Lung (tissue), 12 donors: ENCODE data around the gene TSEN54. TPM values are rescaled to one million over a fixed set of nuclear protein-coding genes. Genes with fewer than 3 reads are reported as not detected.

Experiments
- ATAC-seq: fragments of 200-7000 bp; cut with Tn5 transposase; one replicate; pipeline ENCODE4 v1.9.1; 2020; ENCODE audit warnings: moderate number of reproducible peaks; ENCODE audit not compliant: insufficient read depth, low FRiP score
- DNase-seq, 3 donors: peaks; one replicate each; pipeline ENCODE4 v3.0.0-alpha.2; 2013 to 2017
- H3K27ac ChIP-seq, 2 donors: one replicate each; pipeline ENCODE4 v1.5.1; 2013; ENCODE audit warnings: mild to moderate bottlenecking in 2 of 2, moderate library complexity in 2 of 2, control low read depth in 1 of 2, inconsistent platforms in 1 of 2, low read depth in 1 of 2, low read length in 1 of 2
- H3K27me3 ChIP-seq, 3 donors: one replicate each; pipeline ENCODE4 v1.5.1; 2013; ENCODE audit warnings: low read length in 2 of 3; ENCODE audit not compliant: control insufficient read depth in 3 of 3, insufficient read depth in 3 of 3
- H3K36me3 ChIP-seq, 4 donors: one replicate each; pipeline ENCODE4 v1.5.1; 2013; ENCODE audit warnings: low read length in 4 of 4, mild to moderate bottlenecking in 1 of 4, moderate library complexity in 1 of 4; ENCODE audit not compliant: control insufficient read depth in 4 of 4, insufficient read depth in 4 of 4
- H3K4me1 ChIP-seq, 5 donors: one replicate each; pipeline ENCODE4 v1.5.1; 2013; ENCODE audit warnings: low read length in 5 of 5, mild to moderate bottlenecking in 2 of 5, moderate library complexity in 1 of 5; ENCODE audit not compliant: control insufficient read depth in 5 of 5, insufficient read depth in 5 of 5
- H3K4me3 ChIP-seq: one replicate; pipeline ENCODE4 v1.5.1; 2013; ENCODE audit warnings: mild to moderate bottlenecking, control low read depth, moderate library complexity
- H3K9ac ChIP-seq, 2 donors: one replicate each; pipeline ENCODE4 v1.5.1; 2013; ENCODE audit warnings: low read length in 2 of 2, control low read depth in 1 of 2; ENCODE audit not compliant: insufficient read depth in 1 of 2
- H3K9me3 ChIP-seq, 4 donors: one replicate each; pipeline ENCODE4 v1.5.1; 2013; ENCODE audit warnings: low read length in 3 of 4, mild to moderate bottlenecking in 1 of 4, moderate library complexity in 1 of 4; ENCODE audit not compliant: control insufficient read depth in 4 of 4, insufficient read depth in 3 of 4
- WGBS, 2 donors: extraction: QIAGEN DNeasy Blood & Tissue Kit; methylation state at CpG; one replicate each; pipeline ENCODE4 v1.1.7; 2013; 5-methylcytosine and 5-hydroxymethylcytosine counted together
- polyA plus RNA-seq, 2 donors: library from polyadenylated mRNA; stranded (reverse); fragments of 200-250 nt; gene quantifications; one replicate each; pipeline ENCODE4 v1.2.1, GENCODE V29; 2013
- total RNA-seq, 2 donors: library from RNA; depleted of rRNA in 1 of 2; stranded (reverse); fragments of >200 nt in 1 of 2; gene quantifications; one replicate each; pipeline ENCODE4 v1.2.1, GENCODE V29; 2014 to 2021
- TF ChIP-seq, protein P1 (sequence below): IDR thresholded peaks from 2 replicates; pipeline ENCODE4 v1.5.1; 2012; ENCODE audit warnings: mild to moderate bottlenecking; ENCODE audit errors: control extremely low read depth, extremely low read depth
- donor health status: control.
- donor health status: control.
- donor health status: Bipolar disorder and iron deficiency.
- donor health status: healthy.
- donor health status: DM: yes; HTN: yes; CAD: no.

TSEN54 gene
- total and polyA plus RNA-seq, 4 donors = 18.4 to 36.5 (median 21.6) TPM

DNA sequence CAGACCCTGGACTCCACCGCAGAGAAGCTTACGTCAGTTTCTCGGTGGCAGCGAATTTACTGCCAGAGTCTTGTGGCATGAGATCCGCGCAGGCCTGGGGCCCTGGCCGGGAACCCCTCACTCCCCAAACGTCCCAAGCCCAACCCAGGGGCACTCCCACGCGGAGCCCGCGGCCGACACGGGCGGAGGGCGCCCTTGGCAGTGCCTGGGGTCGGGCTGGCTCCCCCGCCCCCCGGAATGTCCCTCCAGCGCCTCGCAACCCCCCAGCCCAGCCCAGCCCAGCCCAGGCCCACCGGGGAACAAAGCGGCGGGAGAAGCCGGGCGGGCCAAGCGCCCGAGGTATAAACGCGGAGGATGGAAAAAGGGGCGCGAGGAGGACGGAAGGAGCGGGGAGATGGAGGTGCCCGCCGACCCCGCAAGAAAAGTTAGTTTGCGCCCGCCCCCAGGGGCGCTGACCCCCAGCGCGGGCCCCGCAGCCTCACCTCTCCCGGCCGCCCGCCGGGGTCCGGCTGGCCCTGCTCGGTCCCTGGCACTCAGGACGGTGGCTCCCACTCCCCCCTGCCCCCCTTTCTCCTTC is 1.3 kb upstream of the TSEN54 start:
- Histone ChIP-seq H3K9me3 (no peaks in the 10 kb centered on the region), H3K4me1 (peaks cover 0 to 44% (median 12%) of the 10 kb centered on the region in 5 donors), H3K4me3 (peak overlapping the region; percentile 61), H3K36me3 (peaks cover 0 to 10% (median 3%) of the 10 kb centered on the region in 4 donors), H3K27ac (peak overlapping the region; percentile 83), H3K9ac (peak overlapping the region; percentile 17 to 41), H3K27me3 (no peaks in the 10 kb centered on the region)
- DNase-seq (peak; percentile 40 to 44 (median 41)), ATAC-seq (no peak)
- 1% methylated on average over 34 to 50 of the region's 50 CpGs for WGBS, 2 donors
- TF ChIP-seq, protein P1, sequence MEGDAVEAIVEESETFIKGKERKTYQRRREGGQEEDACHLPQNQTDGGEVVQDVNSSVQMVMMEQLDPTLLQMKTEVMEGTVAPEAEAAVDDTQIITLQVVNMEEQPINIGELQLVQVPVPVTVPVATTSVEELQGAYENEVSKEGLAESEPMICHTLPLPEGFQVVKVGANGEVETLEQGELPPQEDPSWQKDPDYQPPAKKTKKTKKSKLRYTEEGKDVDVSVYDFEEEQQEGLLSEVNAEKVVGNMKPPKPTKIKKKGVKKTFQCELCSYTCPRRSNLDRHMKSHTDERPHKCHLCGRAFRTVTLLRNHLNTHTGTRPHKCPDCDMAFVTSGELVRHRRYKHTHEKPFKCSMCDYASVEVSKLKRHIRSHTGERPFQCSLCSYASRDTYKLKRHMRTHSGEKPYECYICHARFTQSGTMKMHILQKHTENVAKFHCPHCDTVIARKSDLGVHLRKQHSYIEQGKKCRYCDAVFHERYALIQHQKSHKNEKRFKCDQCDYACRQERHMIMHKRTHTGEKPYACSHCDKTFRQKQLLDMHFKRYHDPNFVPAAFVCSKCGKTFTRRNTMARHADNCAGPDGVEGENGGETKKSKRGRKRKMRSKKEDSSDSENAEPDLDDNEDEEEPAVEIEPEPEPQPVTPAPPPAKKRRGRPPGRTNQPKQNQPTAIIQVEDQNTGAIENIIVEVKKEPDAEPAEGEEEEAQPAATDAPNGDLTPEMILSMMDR = no peak

DNA sequence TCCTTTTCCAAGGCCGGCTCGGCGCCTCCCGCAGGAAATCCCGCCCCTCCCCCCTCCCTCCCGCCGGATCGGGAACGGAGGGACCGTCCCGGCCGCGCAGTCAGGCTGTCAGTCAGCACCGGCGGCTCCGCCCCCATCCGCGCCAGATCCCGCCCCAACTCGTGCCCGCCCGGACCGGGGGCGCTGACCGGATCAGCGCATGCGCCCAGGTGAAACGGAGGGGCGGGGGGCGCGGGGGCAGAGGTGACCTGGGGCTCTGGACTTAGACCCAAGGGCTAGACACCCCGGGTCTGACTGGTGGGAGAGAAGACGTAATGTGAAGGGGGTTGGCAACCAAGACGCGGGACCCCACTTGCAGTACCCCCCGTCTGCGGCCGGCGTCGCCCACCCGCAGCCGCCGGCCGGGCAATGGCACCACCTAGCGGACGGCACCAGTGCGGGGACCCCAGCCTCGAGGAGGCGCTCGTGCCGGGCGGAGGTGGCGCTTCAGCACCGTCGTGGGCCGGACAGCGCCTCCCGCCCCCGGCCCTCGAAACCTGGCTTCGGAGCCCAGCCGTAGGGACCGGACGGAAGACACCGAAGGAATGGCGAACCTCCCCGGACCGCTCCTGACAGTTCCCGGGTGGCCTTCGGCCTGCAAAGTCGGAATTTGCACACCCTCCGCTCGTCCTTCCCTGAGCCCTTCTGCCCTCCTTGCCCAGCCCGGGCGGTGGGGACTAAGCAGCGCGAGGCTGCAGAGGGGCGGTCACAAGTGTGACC is 653 bp upstream of the TSEN54 start, which contains the start of gene CASKIN2:
TSS of gene CASKIN2 (minus strand) at position 42 of the 759 bp plus-strand sequence. CDS start 1,733 bp downstream, outside the sequence.
- Histone ChIP-seq H3K27me3 (no peaks in the 10 kb centered on the region), H3K4me1 (peaks cover 0 to 44% (median 12%) of the 10 kb centered on the region in 5 donors), H3K36me3 (peaks cover 0 to 10% (median 3%) of the 10 kb centered on the region in 4 donors), H3K9ac (peak within 1 kb of the TSS; percentile 17 to 41), H3K27ac (peak within 1 kb of the TSS; percentile 83), H3K9me3 (no peaks in the 10 kb centered on the region), H3K4me3 (peak within 1 kb of the TSS; percentile 85)
- WGBS, 2 donors = 0 to 1% methylated on average over 58 to 78 of the region's 78 CpGs
- peak; percentile 83 for ATAC-seq
- TF ChIP-seq, protein P1 = peak; percentile 83
- DNase-seq = peak; percentile 95 to 98 (median 97)

DNA sequence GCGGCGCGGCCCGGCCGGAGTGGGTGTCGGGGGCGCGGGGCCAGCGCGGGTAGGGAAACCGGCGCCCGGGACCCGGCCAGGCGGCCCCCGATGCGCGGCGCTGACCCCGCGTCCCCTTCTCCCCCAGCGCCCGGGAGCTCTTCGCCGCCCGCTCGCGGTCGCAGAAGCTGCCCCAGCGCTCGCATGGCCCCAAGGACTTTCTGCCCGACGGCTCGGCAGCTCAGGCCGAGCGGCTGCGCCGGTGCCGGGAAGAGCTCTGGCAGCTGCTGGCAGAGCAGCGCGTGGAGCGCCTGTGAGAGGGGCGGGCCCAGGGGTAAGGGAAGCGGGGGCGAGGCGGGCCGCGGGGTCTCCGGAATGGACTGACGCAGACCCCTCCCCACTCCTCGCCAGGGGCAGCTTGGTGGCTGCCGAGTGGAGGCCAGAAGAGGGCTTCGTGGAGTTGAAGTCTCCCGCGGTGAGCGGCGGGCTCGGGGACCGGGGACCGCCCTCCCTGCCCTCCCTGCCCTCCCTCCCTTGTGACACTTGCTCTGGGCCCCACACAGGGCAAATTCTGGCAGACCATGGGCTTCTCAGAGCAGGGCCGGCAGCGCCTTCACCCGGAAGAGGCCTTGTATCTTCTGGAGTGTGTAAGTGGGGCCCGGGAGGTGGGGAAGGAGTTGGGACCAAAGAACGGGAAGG is 430 bp downstream of the TSEN54 start:
- TF ChIP-seq, protein P1 = no peak
- peak overlapping the region in 1 of 2 donors; percentile 55 for H3K27ac ChIP-seq
- H3K36me3 ChIP-seq = peaks cover 0 to 10% (median 4%) of the 10 kb centered on the region in 4 donors
- H3K4me1 ChIP-seq = peaks cover 0 to 37% (median 11%) of the 10 kb centered on the region in 5 donors
- H3K9ac ChIP-seq = no peak overlapping the region
- H3K4me3 ChIP-seq = peak overlapping the region; percentile 85
- ATAC-seq (no peak), DNase-seq (peak; percentile 40 to 42 (median 41))
- H3K27me3 ChIP-seq = no peaks in the 10 kb centered on the region
- H3K9me3 ChIP-seq = peaks cover 0 to 3% (median 0%) of the 10 kb centered on the region in 4 donors
- 0% methylated on average over 55 to 65 of the region's 65 CpGs for WGBS, 2 donors
